ENCODE data around the gene TMEM269.

The TMEM269 gene

GRCh38 chr1:42758641-42759040 is 26.1 kb upstream of the TMEM269 start:
- no peaks in the 10 kb centered on the region for H3F3A ChIP-seq (ENCODE audit: insufficient read depth, low read length)
- H3K9me2 ChIP-seq (replicated peaks; ENCODE audit: insufficient read depth, low read length) = no peaks in the 10 kb centered on the region
- no peaks in the 10 kb centered on the region for H3K27me3 ChIP-seq (replicated peaks; ENCODE audit: insufficient read depth, low read length)
- no peak overlapping the region for H3K27ac ChIP-seq (ENCODE audit: low read length)
- no peak overlapping the region for H3K4me3 ChIP-seq (ENCODE audit: low read length)
- H3K36me3 ChIP-seq (replicated peaks; ENCODE audit: insufficient read depth, low read length) = no peaks in the 10 kb centered on the region
- no peak for TF ChIP-seq EZH2 (optimal IDR thresholded peaks at IDR 0.05; ENCODE audit: low read depth, low read length)
- TF ChIP-seq EZH2phosphoT487 (IDR thresholded peaks at IDR 0.05; ENCODE audit: low read length) = no peak
- TF ChIP-seq CTCF (IDR thresholded peaks at IDR 0.05; ENCODE audit: low read length) = no peak
- no peak overlapping the region for H2AFZ ChIP-seq (ENCODE audit: low read length)
- no peaks in the 10 kb centered on the region for H3K9me3 ChIP-seq (replicated peaks; ENCODE audit: insufficient read depth, low read length)
- H3K9ac ChIP-seq (ENCODE audit: low read length) = no peak overlapping the region
- no peaks in the 10 kb centered on the region for H4K20me1 ChIP-seq (ENCODE audit: insufficient read depth, low read length)
- H3K4me1 ChIP-seq (ENCODE audit: low read length) = no peaks in the 10 kb centered on the region
- no peak for DNase-seq
- no peak overlapping the region for H3K4me2 ChIP-seq (ENCODE audit: low read depth, low read length)
- no peaks in the 10 kb centered on the region for H3K79me2 ChIP-seq (ENCODE audit: low read length)

- Histone ChIP-seq H3K4me3 (ENCODE audit: low read length) (no peak overlapping the region), H3K9me2 (replicated peaks; ENCODE audit: insufficient read depth, low read length) (no peaks in the 10 kb centered on the region), H3K79me2 (ENCODE audit: low read length) (no peaks in the 10 kb centered on the region), H3K27ac (ENCODE audit: low read length) (no peak overlapping the region), H3K9ac (ENCODE audit: low read length) (no peak overlapping the region), H4K20me1 (ENCODE audit: insufficient read depth, low read length) (no peaks in the 10 kb centered on the region), H3K36me3 (replicated peaks; ENCODE audit: insufficient read depth, low read length) (no peaks in the 10 kb centered on the region), H3K4me1 (ENCODE audit: low read length) (no peaks in the 10 kb centered on the region), H2AFZ (ENCODE audit: low read length) (no peak overlapping the region), H3K9me3 (replicated peaks; ENCODE audit: insufficient read depth, low read length) (no peaks in the 10 kb centered on the region), H3K27me3 (replicated peaks; ENCODE audit: insufficient read depth, low read length) (no peaks in the 10 kb centered on the region), H3K4me2 (ENCODE audit: low read depth, low read length) (no peak overlapping the region), H3F3A (ENCODE audit: insufficient read depth, low read length) (no peaks in the 10 kb centered on the region)
- TF ChIP-seq EZH2 (optimal IDR thresholded peaks at IDR 0.05; ENCODE audit: low read depth, low read length) (no peak), EZH2phosphoT487 (IDR thresholded peaks at IDR 0.05; ENCODE audit: low read length) (no peak), CTCF (IDR thresholded peaks at IDR 0.05; ENCODE audit: low read length) (no peak)
- DNase-seq = no peak
Observed at GRCh38 chr1:42759114-42759513, 25.7 kb upstream of the TMEM269 start.

GRCh38 chr1:42761567-42761966 is 23.2 kb upstream of the TMEM269 start:
- H3K9me2 ChIP-seq (replicated peaks; ENCODE audit: insufficient read depth, low read length) = no peaks in the 10 kb centered on the region
- H3K27me3 ChIP-seq (replicated peaks; ENCODE audit: insufficient read depth, low read length) = no peaks in the 10 kb centered on the region
- H3K27ac ChIP-seq (ENCODE audit: low read length) = no peak overlapping the region
- H3K4me3 ChIP-seq (ENCODE audit: low read length) = no peak overlapping the region
- H3K4me1 ChIP-seq (ENCODE audit: low read length) = peaks cover 7% of the 10 kb centered on the region
- DNase-seq = no peak
- no peak for TF ChIP-seq EZH2 (optimal IDR thresholded peaks at IDR 0.05; ENCODE audit: low read depth, low read length)
- no peak for TF ChIP-seq CTCF (IDR thresholded peaks at IDR 0.05; ENCODE audit: low read length)
- no peak for TF ChIP-seq EZH2phosphoT487 (IDR thresholded peaks at IDR 0.05; ENCODE audit: low read length)
- no peaks in the 10 kb centered on the region for H3K9me3 ChIP-seq (replicated peaks; ENCODE audit: insufficient read depth, low read length)
- H3K9ac ChIP-seq (ENCODE audit: low read length) = no peak overlapping the region
- H2AFZ ChIP-seq (ENCODE audit: low read length) = no peak overlapping the region
- no peaks in the 10 kb centered on the region for H4K20me1 ChIP-seq (ENCODE audit: insufficient read depth, low read length)
- peaks cover 14% of the 10 kb centered on the region for H3K79me2 ChIP-seq (ENCODE audit: low read length)
- H3F3A ChIP-seq (ENCODE audit: insufficient read depth, low read length) = no peaks in the 10 kb centered on the region
- no peak overlapping the region for H3K4me2 ChIP-seq (ENCODE audit: low read depth, low read length)
- no peaks in the 10 kb centered on the region for H3K36me3 ChIP-seq (replicated peaks; ENCODE audit: insufficient read depth, low read length)

Data from MM.1S (cell line).